HepG2 (cell line): ENCODE results near the gene FAM234A. TPM values are rescaled to one million over a fixed set of nuclear protein-coding genes. Genes with fewer than 3 reads are reported as not detected.

Experiments used
- ATAC-seq: fragments of 200-7000 bp; cut with Tn5 transposase; 3 replicates; pipeline ENCODE4 v1.9.1; 2020; ENCODE audit warnings: mild to moderate bottlenecking, moderate library complexity
- BruUV-seq: library from RNA; stranded (reverse); fragments of 400-500 nt; replicated peaks from 2 replicates; lab custom pipeline; 2021; lab: Mats Ljungman, UMichigan
- CTCF ChIA-PET: fragments of 300-600 bp; formaldehyde crosslinking; extraction: SDS; loops from one replicate; lab custom pipeline; 2021; ENCODE audit warnings: low total read pairs, inconsistent platforms, low intra/inter-chr PET ratio; lab: Yijun Ruan, JAX
- POLR2A ChIA-PET: fragments of 350-600 bp; sonication (Branson Sonifier 250); formaldehyde crosslinking; loops from one replicate; lab custom pipeline; 2020; ENCODE audit warnings: antibody characterized with exemption, inconsistent platforms; lab: Yijun Ruan, JAX
- DNase-seq: peaks from one replicate; pipeline ENCODE4 v3.0.0-alpha.2; 2015; ENCODE audit warnings: low spot score
- FAIRE-seq: peaks from 3 replicates; lab custom pipeline; 2011; peaks lifted over from hg19 to GRCh38; lab: Jason Lieb, UNC
- H2AFZ ChIP-seq: one replicate; pipeline ENCODE4 v1.6.1; 2011; ENCODE audit warnings: low read length, inconsistent platforms
- H3K27ac ChIP-seq: fragments of 300-600 bp; 3 replicates; pipeline ENCODE4 v1.8.0; 2011; ENCODE audit warnings: mixed run types, mild to moderate bottlenecking, mixed read lengths, low read length, inconsistent platforms; ENCODE audit not compliant: insufficient read depth; ENCODE audit errors: extremely low read length
- H3K27me3 ChIP-seq, 2 experiments: fragments of 200-600 bp in 1 of 2; 2 replicates in 1 of 2; 3 replicates in 1 of 2; pipeline versions ENCODE4 v1.6.0 to v1.8.0; 2011; ENCODE audit warnings: low read length in 2 of 2, mild to moderate bottlenecking in 2 of 2, moderate library complexity in 2 of 2, inconsistent platforms in 1 of 2; ENCODE audit not compliant: insufficient read depth in 2 of 2, control insufficient read depth in 1 of 2
- H3K36me3 ChIP-seq, 2 experiments: fragments of 200-600 bp in 1 of 2; replicated peaks in 1 of 2; 2 replicates in 1 of 2; 3 replicates in 1 of 2; pipeline versions ENCODE4 v1.5.1 to v1.8.0; 2011; ENCODE audit warnings: low read length in 2 of 2, inconsistent platforms in 1 of 2; ENCODE audit not compliant: insufficient read depth in 2 of 2, control insufficient read depth in 1 of 2
- H3K4me1 ChIP-seq: 2 replicates; pipeline ENCODE4 v1.5.1; 2012; ENCODE audit warnings: low read length, inconsistent platforms; ENCODE audit not compliant: insufficient read depth
- H3K4me2 ChIP-seq: 2 replicates; pipeline ENCODE4 v1.6.0; 2011; ENCODE audit warnings: low read depth, low read length, inconsistent platforms
- H3K4me3 ChIP-seq, 3 experiments: fragments of 200-600 bp in 1 of 3; sonication (generic), shearing (Covaris generic) in 1 of 3; replicated peaks in 1 of 3; 2 replicates each; pipeline ENCODE4 v1.5.1; 2011 to 2016; ENCODE audit warnings: low read length in 3 of 3, inconsistent platforms in 2 of 3, low read depth in 2 of 3, mild to moderate bottlenecking in 2 of 3, control low read depth in 1 of 3, mixed read lengths in 1 of 3; ENCODE audit not compliant: insufficient read depth in 1 of 3
- H3K79me2 ChIP-seq: one replicate; pipeline ENCODE4 v1.6.1; 2011; ENCODE audit warnings: low read length, inconsistent platforms; ENCODE audit not compliant: insufficient read depth
- H3K9ac ChIP-seq: 2 replicates; pipeline ENCODE4 v1.6.0; 2011; ENCODE audit warnings: mild to moderate bottlenecking, low read depth, low read length, inconsistent platforms; ENCODE audit not compliant: insufficient read depth
- H3K9me3 ChIP-seq: 2 replicates; pipeline ENCODE4 v1.5.1; 2012; ENCODE audit warnings: mild to moderate bottlenecking, low read length
- H4K20me1 ChIP-seq: 2 replicates; pipeline ENCODE4 v1.6.0; 2011; ENCODE audit warnings: inconsistent platforms, mild to moderate bottlenecking, low read length, moderate library complexity; ENCODE audit not compliant: insufficient read depth
- HNF4G ChIP-seq, 2 experiments: sonication (generic) in 1 of 2; formaldehyde crosslinking in 1 of 2; IDR thresholded peaks; 2 replicates each; pipeline versions ENCODE4 v1.4.0 to v1.6.1; 2011 to 2020; ENCODE audit warnings: borderline replicate concordance in 2 of 2, low read depth in 2 of 2, mild to moderate bottlenecking in 2 of 2, low read length in 1 of 2, missing genetic modification reagents in 1 of 2, moderate library complexity in 1 of 2
- MBNL3 ChIP-seq: fragments of 250-450 bp; sonication (Bioruptor Pico); conservative IDR thresholded peaks from 2 replicates; pipeline ENCODE4 v1.8.0; 2022; ENCODE audit warnings: mild to moderate bottlenecking, inconsistent platforms
- NR2C2 ChIP-seq: sonication (generic); formaldehyde crosslinking; IDR thresholded peaks from 2 replicates; pipeline ENCODE4 v1.4.0; 2020; ENCODE audit warnings: missing genetic modification reagents, mild to moderate bottlenecking, moderate library complexity, borderline replicate concordance
- RBAK ChIP-seq: sonication (generic); formaldehyde crosslinking; IDR thresholded peaks from 2 replicates; pipeline ENCODE4 v1.5.1; 2020; ENCODE audit warnings: mild to moderate bottlenecking, missing genetic modification reagents
- SMAD1 ChIP-seq: sonication (generic); formaldehyde crosslinking; IDR thresholded peaks from 2 replicates; pipeline ENCODE4 v1.4.0; 2020; ENCODE audit warnings: missing genetic modification reagents, low read depth, mild to moderate bottlenecking, borderline replicate concordance
- TIGD3 ChIP-seq: sonication (generic); formaldehyde crosslinking; IDR thresholded peaks from 2 replicates; pipeline ENCODE4 v1.5.1; 2020; ENCODE audit warnings: mild to moderate bottlenecking, missing genetic modification reagents, borderline replicate concordance
- TOPORS ChIP-seq: sonication (generic); formaldehyde crosslinking; IDR thresholded peaks from 2 replicates; pipeline ENCODE4 v1.8.0; 2023; ENCODE audit warnings: mild to moderate bottlenecking, missing genetic modification reagents
- ZNF10 ChIP-seq: sonication (generic); formaldehyde crosslinking; IDR thresholded peaks from 2 replicates; pipeline ENCODE4 v1.4.0; 2020; ENCODE audit warnings: mild to moderate bottlenecking, low read depth, missing genetic modification reagents, borderline replicate concordance
- ZNF136 ChIP-seq: sonication (generic); formaldehyde crosslinking; IDR thresholded peaks from 2 replicates; pipeline ENCODE4 v1.8.1; 2022; ENCODE audit warnings: low read depth, mild to moderate bottlenecking, moderate library complexity, missing genetic modification reagents
- ZNF280D ChIP-seq: sonication (generic); formaldehyde crosslinking; IDR thresholded peaks from 2 replicates; pipeline ENCODE4 v1.5.1; 2020; ENCODE audit warnings: mild to moderate bottlenecking, missing genetic modification reagents
- ZNF431 ChIP-seq: sonication (generic); formaldehyde crosslinking; IDR thresholded peaks from 2 replicates; pipeline ENCODE4 v1.9.0; 2022; ENCODE audit warnings: missing genetic modification reagents, low read depth, mild to moderate bottlenecking, borderline replicate concordance
- ZNF878 ChIP-seq: sonication (generic); formaldehyde crosslinking; IDR thresholded peaks from 2 replicates; pipeline ENCODE4 v1.8.1; 2023; ENCODE audit warnings: mild to moderate bottlenecking, missing genetic modification reagents, moderate library complexity
- WGBS: methylation state at CpG from one replicate; pipeline ENCODE4 v1.1.6; 2017; ENCODE audit warnings: low lambda C conversion rate; 5-methylcytosine and 5-hydroxymethylcytosine counted together
- in situ Hi-C: cut with HindIII; loops from 2 replicates; pipeline ENCODE4 v1.10.0; 2017; ENCODE audit warnings: low pct_unique_long_range_greater_than_20kb; ENCODE audit not compliant: extremely low pct_ligation_motif_present
- intact Hi-C: fragments of 100-400 bp; cut with micrococcal nuclease; formaldehyde crosslinking; loops from one replicate; pipeline ENCODE4 v1.10.0; 2022; ENCODE audit not compliant: unreplicated experiment
- polyA plus RNA-seq, 8 experiments: library from polyadenylated mRNA; depleted of rRNA in 3 of 8; stranded (reverse) in 7 of 8; unstranded in 1 of 8; fragments of >200 nt; fragmentation: Illumina TruSeq in 4 of 8; extraction: Trizol in 4 of 8; gene quantifications; 2 replicates each; pipeline versions ENCODE4 v1.2.1 to v1.2.3, GENCODE V29; 2011 to 2016; ENCODE audit warnings: low read depth in 4 of 8, missing spikeins in 1 of 8, mixed read lengths in 1 of 8; ENCODE audit not compliant: insufficient read depth in 1 of 8
- total RNA-seq, 5 experiments: library from RNA; depleted of rRNA; stranded (reverse); fragments of >200 nt; fragmentation: Illumina TruSeq; extraction: Trizol; gene quantifications; 2 replicates each; pipeline ENCODE4 v1.2.3, GENCODE V29; 2016; ENCODE audit warnings: low read depth in 1 of 5

FAM234A gene
- total and polyA plus RNA-seq, 2 of the 13 experiments (the other 11 are each of a cell fraction or from before 2014, with no cell fraction given) = 29.2 to 34.4 TPM

- POLR2A ChIA-PET = interaction anchor here (2.3 kb wide), 1 partner anchor 44 kb away, joined by 7 read pairs; the partner anchor contains the start of gene FAM234A
- Histone ChIP-seq H3K4me3 (peak overlapping the region in 1 of 3 experiments; percentile 46; a peak in 1 of 6 replicates), H3K79me2 (no peaks in the 10 kb centered on the region), H3K36me3 (no peaks in the 10 kb centered on the region), H3K27ac (no peak overlapping the region), H4K20me1 (no peaks in the 10 kb centered on the region), H3K9me3 (no peaks in the 10 kb centered on the region), H3K9ac (no peak overlapping the region), H3K27me3 (peaks cover 9 to 59% of the 10 kb centered on the region in 2 experiments), H3K4me1 (peaks cover 20% of the 10 kb centered on the region), H2AFZ (no peak overlapping the region), H3K4me2 (no peak overlapping the region)
- FAIRE-seq (no peak), ATAC-seq (no peak), DNase-seq (no peak)
- 56% methylated on average over 7 of the region's 7 CpGs for WGBS
- CTCF ChIA-PET = no interaction called here
- intact Hi-C loops = no loop called here
- TF ChIP-seq TIGD3 (CRISPR knock-in tag) (no peak), SMAD1 (CRISPR knock-in tag) (no peak), ZNF431 (CRISPR knock-in tag) (no peak)
- TF ChIP-seq, all 625 proteins: peak for 0
- BruUV-seq = no TSS peak
- in situ Hi-C loops = no loop called here
Observed at GRCh38 chr16:279531-279930, 44.9 kb downstream of the FAM234A start.

- Histone ChIP-seq H3K4me2 (0 out of 2 replicates have a peak overlapping the region, but pooled peaks have one; percentile 32), H3K4me1 (peaks cover 18% of the 10 kb centered on the region), H3K27ac (no peak overlapping the region), H3K9me3 (no peaks in the 10 kb centered on the region), H4K20me1 (no peaks in the 10 kb centered on the region), H3K36me3 (no peaks in the 10 kb centered on the region), H3K9ac (no peak overlapping the region), H3K27me3 (peaks cover 9 to 54% of the 10 kb centered on the region in 2 experiments; a peak in 4 of 5 replicates), H3K4me3 (peak overlapping the region in 2 of 3 experiments; percentile 9 to 46; a peak in 2 of 6 replicates), H3K79me2 (no peaks in the 10 kb centered on the region), H2AFZ (no peak overlapping the region)
- WGBS = no CpG with 5 or more reads among the region's 47 CpGs
- DNase-seq (no peak), FAIRE-seq (no peak), ATAC-seq (no peak)
- POLR2A ChIA-PET = interaction anchor here (2.3 kb wide), 1 partner anchor 45 kb away, joined by 7 read pairs; the partner anchor contains the start of gene FAM234A
- in situ Hi-C loops (no loop called here), intact Hi-C loops (no loop called here)
- no TSS peak for BruUV-seq
- CTCF ChIA-PET = no interaction called here
- TF ChIP-seq ZNF10 (no peak), TOPORS (CRISPR knock-in tag) (no peak), RBAK (CRISPR knock-in tag) (no peak), NR2C2 (CRISPR knock-in tag) (no peak), ZNF878 (CRISPR knock-in tag) (no peak), ZNF136 (no peak), MBNL3 (CRISPR knock-in tag) (no peak), HNF4G (IDR thresholded peaks at IDR 0.05; ENCODE audit: borderline replicate concordance, low read depth, low read length) (no peak), HNF4G (CRISPR knock-in tag; IDR thresholded peaks at IDR 0.05; ENCODE audit: borderline replicate concordance, low read depth) (no peak), ZNF280D (CRISPR knock-in tag) (no peak)
Observed at GRCh38 chr16:280005-280460, 45.4 kb downstream of the FAM234A start.
